Activated T-cell treated with anti-CD3 and anti-CD28 coated beads, Interleukin-2, amount 50 U/mL, for 24 hours (primary cell): Measurements from ENCODE around the gene PHKG2.
"Not testable (repeated sequence)": the region's sequence is repeated elsewhere in the genome, so short reads cannot be mapped to it uniquely, and the experiment has no call there.

Source experiments
- DNase-seq: peaks from one replicate; pipeline ENCODE4 v3.0.0-alpha.2; 2020
- H3K27ac Mint-ChIP-seq: 2 replicates; pipeline ENCODE4 v1.8.0; 2020; ENCODE audit warnings: mild to moderate bottlenecking, mixed read lengths
- H3K27me3 Mint-ChIP-seq: 2 replicates; pipeline ENCODE4 v1.8.0; 2020; ENCODE audit warnings: mixed read lengths
- H3K36me3 Mint-ChIP-seq: 2 replicates; pipeline ENCODE4 v1.8.0; 2020; ENCODE audit warnings: low read depth, mixed read lengths
- H3K4me1 Mint-ChIP-seq: 2 replicates; pipeline ENCODE4 v1.8.0; 2020; ENCODE audit warnings: low read depth, mixed read lengths
- H3K4me3 Mint-ChIP-seq: 2 replicates; pipeline ENCODE4 v1.8.0; 2020; ENCODE audit warnings: mild to moderate bottlenecking, moderate library complexity, mixed read lengths
- H3K9me3 Mint-ChIP-seq: 2 replicates; pipeline ENCODE4 v1.8.0; 2020; ENCODE audit warnings: mixed read lengths

PHKG2 gene

GRCh38 chr16:30747799-30748633, at the start of gene PHKG2:
Gene PHKG2 (plus strand): TSS chr16:30748425. CDS start chr16:30748821, 396 bp downstream.
- H3K4me1 Mint-ChIP-seq = peaks cover 28% of the 10 kb centered on the region
- H3K27ac Mint-ChIP-seq = peak within 1 kb of the TSS; percentile 95
- no peaks in the 10 kb centered on the region for H3K27me3 Mint-ChIP-seq
- H3K9me3 Mint-ChIP-seq = no peaks in the 10 kb centered on the region
- H3K36me3 Mint-ChIP-seq = peaks cover 64% of the 10 kb centered on the region
- DNase-seq = peak; percentile 97
- H3K4me3 Mint-ChIP-seq = peak within 1 kb of the TSS; percentile 92

- peaks cover 29% of the 10 kb centered on the region for H3K4me1 Mint-ChIP-seq
Observed at GRCh38 chr16:30698816-30699614, 49.2 kb upstream of the PHKG2 start, which contains the start of gene SRCAP. Gene SRCAP (plus strand): TSS chr16:30699171. CDS start chr16:30700825, 1,654 bp downstream.

DNA sequence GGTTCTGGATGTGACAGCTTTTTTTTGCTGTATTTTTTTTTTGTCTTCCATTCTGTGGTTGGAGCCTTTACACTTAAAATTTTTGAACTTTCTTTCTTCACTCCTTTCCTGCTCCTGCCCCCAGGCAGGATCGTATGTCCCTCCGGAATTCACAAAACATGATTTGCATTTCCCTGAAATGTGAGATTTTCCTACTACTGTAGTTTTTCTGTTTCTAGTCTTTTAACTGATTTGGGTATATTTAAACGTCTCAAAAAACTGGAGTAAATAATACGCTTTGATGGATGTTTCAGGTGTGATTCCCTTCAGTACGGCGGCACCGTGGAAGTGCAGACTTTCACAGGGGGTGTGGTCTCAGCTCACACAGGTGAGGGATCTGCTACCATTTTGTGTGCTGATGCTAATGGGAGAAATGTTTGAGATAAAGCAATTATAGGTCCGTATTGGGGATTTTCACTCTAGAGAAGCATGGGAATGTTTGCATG, 48.6 kb upstream of the PHKG2 start:
- H3K4me3 Mint-ChIP-seq = peak overlapping the region; percentile 97
- peaks cover 29% of the 10 kb centered on the region for H3K4me1 Mint-ChIP-seq
- peak overlapping the region; percentile 100 for H3K27ac Mint-ChIP-seq
- no peaks in the 10 kb centered on the region for H3K9me3 Mint-ChIP-seq
- no peak for DNase-seq
- H3K36me3 Mint-ChIP-seq = peaks cover 61% of the 10 kb centered on the region
- no peaks in the 10 kb centered on the region for H3K27me3 Mint-ChIP-seq

More at GRCh38 chr16:30698816-30699614, 49.2 kb upstream of the PHKG2 start, which contains the start of gene SRCAP:
- Mint-ChIP-seq H3K4me3 (peak within 1 kb of the TSS; percentile 97), H3K36me3 (peaks cover 55% of the 10 kb centered on the region), H3K27ac (peak within 1 kb of the TSS; percentile 100), H3K27me3 (no peaks in the 10 kb centered on the region), H3K9me3 (no peaks in the 10 kb centered on the region)
- peak; percentile 94 for DNase-seq

DNA sequence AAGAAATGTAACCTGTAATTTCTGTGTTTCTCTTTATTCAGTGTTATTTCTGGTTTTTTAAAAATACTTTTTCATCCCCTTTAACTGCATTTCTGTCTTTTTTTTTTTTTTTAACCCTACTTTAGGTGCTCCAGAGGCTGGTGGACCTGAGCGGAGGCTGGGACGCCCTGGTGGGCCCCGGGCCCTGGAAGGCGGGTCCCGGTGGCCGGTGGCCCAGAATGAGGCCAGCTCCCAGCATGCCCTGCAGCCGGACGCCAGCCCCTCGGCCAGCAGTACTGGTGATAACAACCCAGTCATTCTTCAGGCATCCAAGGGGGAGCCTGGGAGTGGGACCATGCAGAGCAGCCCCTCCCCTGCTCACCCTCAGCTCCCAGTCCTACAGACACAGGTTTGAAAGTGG, 47.7 kb upstream of the PHKG2 start:
- H3K4me3 Mint-ChIP-seq = peak overlapping the region; percentile 97
- H3K27ac Mint-ChIP-seq = peak overlapping the region; percentile 100
- H3K9me3 Mint-ChIP-seq = no peaks in the 10 kb centered on the region
- H3K36me3 Mint-ChIP-seq = peaks cover 68% of the 10 kb centered on the region
- H3K27me3 Mint-ChIP-seq = no peaks in the 10 kb centered on the region
- no peak for DNase-seq
- peaks cover 29% of the 10 kb centered on the region for H3K4me1 Mint-ChIP-seq

DNA sequence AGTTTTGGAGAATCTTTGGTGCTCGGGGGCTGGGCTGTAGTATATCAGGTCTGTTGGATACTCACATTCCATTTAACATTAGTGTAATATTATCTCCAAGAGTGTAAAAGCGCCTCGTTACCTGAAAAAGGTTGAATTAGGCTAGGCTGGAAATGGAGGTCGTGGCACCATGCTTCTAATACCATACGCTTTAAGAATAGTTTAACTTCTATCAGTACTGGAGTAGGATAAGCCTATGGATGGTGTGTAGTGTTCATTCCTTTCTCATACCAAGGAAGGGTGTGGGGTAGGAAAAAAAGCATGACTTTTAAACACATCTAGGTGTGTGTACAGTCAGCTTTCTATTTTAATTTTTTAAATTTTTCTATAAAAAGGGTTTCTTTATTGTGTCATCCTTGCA, 47.3 kb upstream of the PHKG2 start:
- H3K27me3 Mint-ChIP-seq = no peaks in the 10 kb centered on the region
- H3K4me3 Mint-ChIP-seq = peak overlapping the region; percentile 44
- DNase-seq = no peak
- peak overlapping the region; percentile 85 for H3K27ac Mint-ChIP-seq
- peaks cover 73% of the 10 kb centered on the region for H3K36me3 Mint-ChIP-seq
- peaks cover 29% of the 10 kb centered on the region for H3K4me1 Mint-ChIP-seq
- no peaks in the 10 kb centered on the region for H3K9me3 Mint-ChIP-seq

DNA sequence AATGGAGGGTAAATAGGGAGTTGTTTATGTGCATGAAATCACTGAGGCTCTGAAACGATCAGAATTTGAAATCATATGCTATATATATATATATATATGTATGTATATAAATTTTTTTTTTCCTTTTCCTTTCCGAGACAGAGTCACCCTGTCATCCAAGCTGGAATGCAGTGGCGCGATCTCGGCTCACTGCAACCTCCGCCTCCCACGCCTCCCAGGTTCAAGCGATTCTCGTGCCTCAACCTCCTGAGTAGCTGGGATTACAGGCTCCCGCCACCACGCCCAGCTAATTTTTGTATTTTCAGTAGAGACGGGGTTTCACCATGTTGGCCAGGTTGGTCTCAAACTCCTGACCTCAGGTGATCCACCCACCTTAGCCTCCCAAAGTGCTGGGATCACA, 45.2 kb upstream of the PHKG2 start:
- H3K4me3 Mint-ChIP-seq, DNase-seq, H3K9me3 Mint-ChIP-seq, H3K27me3 Mint-ChIP-seq: not testable (repeated sequence)
- peak overlapping the region; percentile 71 for H3K27ac Mint-ChIP-seq
- peaks cover 90% of the 10 kb centered on the region for H3K36me3 Mint-ChIP-seq
- peaks cover 19% of the 10 kb centered on the region for H3K4me1 Mint-ChIP-seq

GRCh38 chr16:30703971-30704370, 44.3 kb upstream of the PHKG2 start:
- no peak overlapping the region for H3K4me3 Mint-ChIP-seq
- peaks cover 19% of the 10 kb centered on the region for H3K4me1 Mint-ChIP-seq
- H3K27ac Mint-ChIP-seq = no peak overlapping the region
- no peaks in the 10 kb centered on the region for H3K27me3 Mint-ChIP-seq
- H3K36me3 Mint-ChIP-seq = peaks cover 94% of the 10 kb centered on the region
- H3K9me3 Mint-ChIP-seq = no peaks in the 10 kb centered on the region
- no peak for DNase-seq

- no peak for DNase-seq
- no peak overlapping the region for H3K27ac Mint-ChIP-seq
- no peaks in the 10 kb centered on the region for H3K9me3 Mint-ChIP-seq
- no peaks in the 10 kb centered on the region for H3K27me3 Mint-ChIP-seq
- no peak overlapping the region for H3K4me3 Mint-ChIP-seq
- H3K36me3 Mint-ChIP-seq = peaks cover 94% of the 10 kb centered on the region
- H3K4me1 Mint-ChIP-seq = peaks cover 8% of the 10 kb centered on the region
Observed at GRCh38 chr16:30706046-30706445, 42.2 kb upstream of the PHKG2 start.

DNA sequence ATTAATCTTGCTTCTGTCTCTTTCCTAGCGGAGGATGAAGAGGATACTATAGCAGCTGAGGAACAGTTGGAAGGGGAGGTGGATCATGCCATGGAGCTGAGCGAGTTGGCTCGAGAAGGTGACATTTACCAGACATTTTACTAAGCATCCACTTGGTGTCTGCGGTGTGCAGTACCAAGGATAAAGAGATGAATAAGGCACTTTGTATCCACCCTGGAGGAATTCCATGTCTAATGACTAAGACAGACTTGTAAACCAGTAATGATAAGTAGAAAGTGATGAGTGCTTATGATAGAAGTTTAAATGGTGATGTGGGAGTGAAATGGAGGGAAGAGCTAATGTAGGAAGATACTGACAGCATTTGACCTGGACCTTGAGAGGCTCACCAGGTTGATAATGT, 37.3 kb upstream of the PHKG2 start:
- Mint-ChIP-seq H3K9me3 (no peaks in the 10 kb centered on the region), H3K27me3 (no peaks in the 10 kb centered on the region), H3K4me3 (no peak overlapping the region), H3K4me1 (peaks cover 30% of the 10 kb centered on the region), H3K36me3 (peaks cover 99% of the 10 kb centered on the region), H3K27ac (peak overlapping the region; percentile 74)
- no peak for DNase-seq

DNA sequence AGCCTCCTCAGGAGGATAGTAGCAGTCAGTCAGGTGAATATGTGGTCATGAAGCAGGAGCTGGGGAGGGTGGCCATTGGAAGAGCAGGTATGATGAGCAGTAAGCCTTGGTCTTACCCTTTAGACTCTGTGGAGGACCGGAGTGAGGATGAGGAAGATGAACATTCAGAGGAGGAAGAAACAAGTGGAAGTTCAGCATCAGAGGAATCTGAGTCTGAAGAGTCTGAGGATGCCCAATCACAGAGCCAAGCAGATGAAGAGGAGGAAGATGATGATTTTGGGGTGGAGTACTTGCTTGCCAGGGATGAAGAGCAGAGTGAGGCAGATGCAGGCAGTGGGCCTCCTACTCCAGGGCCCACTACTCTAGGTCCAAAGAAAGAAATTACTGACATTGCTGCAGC, 36.5 kb upstream of the PHKG2 start:
- Mint-ChIP-seq H3K27ac (peak overlapping the region; percentile 7), H3K4me1 (peaks cover 37% of the 10 kb centered on the region)

GRCh38 chr16:30715750-30716445, 32.3 kb upstream of the PHKG2 start:
- Mint-ChIP-seq H3K27me3 (no peaks in the 10 kb centered on the region), H3K4me3 (peak overlapping the region; percentile 25), H3K4me1 (peaks cover 45% of the 10 kb centered on the region), H3K27ac (peak overlapping the region; percentile 93), H3K36me3 (peaks cover 97% of the 10 kb centered on the region), H3K9me3 (no peaks in the 10 kb centered on the region)
- peak; percentile 42 for DNase-seq

More for the DNA sequence above, 36.5 kb upstream of the PHKG2 start:
- no peak for DNase-seq
- Mint-ChIP-seq H3K36me3 (peaks cover 99% of the 10 kb centered on the region), H3K4me3 (no peak overlapping the region), H3K27me3 (no peaks in the 10 kb centered on the region), H3K9me3 (no peaks in the 10 kb centered on the region)

DNA sequence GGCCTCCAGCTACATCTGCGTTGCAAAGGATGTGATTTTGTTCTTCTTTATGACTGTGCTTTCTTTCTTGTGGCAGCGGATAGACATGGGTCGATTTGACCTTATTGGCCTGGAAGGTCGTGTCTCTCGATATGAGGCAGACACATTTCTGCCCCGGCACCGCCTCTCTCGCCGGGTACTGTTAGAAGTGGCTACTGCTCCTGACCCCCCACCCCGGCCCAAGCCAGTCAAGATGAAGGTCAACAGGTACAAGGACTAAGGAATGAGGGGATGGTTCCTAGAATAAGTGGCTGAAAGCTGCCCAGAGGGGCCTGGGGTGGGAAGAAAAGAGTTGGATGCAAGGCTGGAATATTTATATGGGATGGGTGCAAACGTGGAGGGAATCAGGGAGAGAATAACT, 28.1 kb upstream of the PHKG2 start:
- peaks cover 97% of the 10 kb centered on the region for H3K36me3 Mint-ChIP-seq
- H3K4me3 Mint-ChIP-seq = no peak overlapping the region
- H3K9me3 Mint-ChIP-seq = no peaks in the 10 kb centered on the region
- DNase-seq = no peak
- H3K27ac Mint-ChIP-seq = peak overlapping the region; percentile 42
- no peaks in the 10 kb centered on the region for H3K27me3 Mint-ChIP-seq
- peaks cover 28% of the 10 kb centered on the region for H3K4me1 Mint-ChIP-seq

DNA sequence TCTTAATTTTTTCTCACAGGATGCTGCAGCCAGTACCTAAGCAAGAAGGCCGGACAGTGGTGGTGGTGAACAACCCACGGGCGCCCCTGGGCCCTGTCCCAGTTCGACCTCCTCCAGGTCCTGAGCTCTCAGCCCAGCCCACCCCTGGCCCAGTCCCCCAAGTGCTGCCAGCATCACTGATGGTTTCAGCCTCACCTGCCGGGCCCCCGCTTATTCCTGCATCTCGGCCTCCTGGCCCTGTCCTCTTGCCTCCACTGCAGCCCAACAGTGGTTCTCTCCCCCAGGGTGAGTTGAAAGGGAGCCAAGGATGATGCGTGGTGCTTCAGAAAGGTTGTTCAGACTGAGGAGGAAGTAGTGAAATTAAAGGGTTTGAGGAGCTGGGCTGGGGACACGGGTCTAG, 27.5 kb upstream of the PHKG2 start:
- H3K27ac Mint-ChIP-seq = peak overlapping the region; percentile 44
- no peak for DNase-seq
- H3K27me3 Mint-ChIP-seq = no peaks in the 10 kb centered on the region
- peaks cover 97% of the 10 kb centered on the region for H3K36me3 Mint-ChIP-seq
- H3K4me1 Mint-ChIP-seq = peaks cover 24% of the 10 kb centered on the region
- H3K9me3 Mint-ChIP-seq = no peaks in the 10 kb centered on the region
- H3K4me3 Mint-ChIP-seq = no peak overlapping the region

GRCh38 chr16:30721167-30721566, 27.1 kb upstream of the PHKG2 start:
- peak overlapping the region; percentile 44 for H3K27ac Mint-ChIP-seq
- H3K27me3 Mint-ChIP-seq = no peaks in the 10 kb centered on the region
- peaks cover 22% of the 10 kb centered on the region for H3K4me1 Mint-ChIP-seq
- no peak overlapping the region for H3K4me3 Mint-ChIP-seq
- H3K36me3 Mint-ChIP-seq = peaks cover 97% of the 10 kb centered on the region
- DNase-seq = no peak
- H3K9me3 Mint-ChIP-seq = no peaks in the 10 kb centered on the region
